ENCODE measurements around the gene PKN2.

The PKN2 gene

GRCh38 chr1:88661188-88661587 lies 22.9 kb upstream of the PKN2 start:
- Histone ChIP-seq H3K36me3 (ENCODE audit: low read depth) (no peaks in the 10 kb centered on the region), H3K4me1 (ENCODE audit: insufficient read depth, poor library complexity, severe bottlenecking) (no peaks in the 10 kb centered on the region), H3K27me3 (ENCODE audit: insufficient read depth, poor library complexity, severe bottlenecking) (no peaks in the 10 kb centered on the region), H3K9me3 (ENCODE audit: severe bottlenecking) (no peaks in the 10 kb centered on the region), H3K4me3 (ENCODE audit: severe bottlenecking) (no peak overlapping the region), H3K27ac (ENCODE audit: poor library complexity, severe bottlenecking) (no peak overlapping the region)
- no peak for DNase-seq (ENCODE audit: low spot score)
- TF ChIP-seq, protein P1, sequence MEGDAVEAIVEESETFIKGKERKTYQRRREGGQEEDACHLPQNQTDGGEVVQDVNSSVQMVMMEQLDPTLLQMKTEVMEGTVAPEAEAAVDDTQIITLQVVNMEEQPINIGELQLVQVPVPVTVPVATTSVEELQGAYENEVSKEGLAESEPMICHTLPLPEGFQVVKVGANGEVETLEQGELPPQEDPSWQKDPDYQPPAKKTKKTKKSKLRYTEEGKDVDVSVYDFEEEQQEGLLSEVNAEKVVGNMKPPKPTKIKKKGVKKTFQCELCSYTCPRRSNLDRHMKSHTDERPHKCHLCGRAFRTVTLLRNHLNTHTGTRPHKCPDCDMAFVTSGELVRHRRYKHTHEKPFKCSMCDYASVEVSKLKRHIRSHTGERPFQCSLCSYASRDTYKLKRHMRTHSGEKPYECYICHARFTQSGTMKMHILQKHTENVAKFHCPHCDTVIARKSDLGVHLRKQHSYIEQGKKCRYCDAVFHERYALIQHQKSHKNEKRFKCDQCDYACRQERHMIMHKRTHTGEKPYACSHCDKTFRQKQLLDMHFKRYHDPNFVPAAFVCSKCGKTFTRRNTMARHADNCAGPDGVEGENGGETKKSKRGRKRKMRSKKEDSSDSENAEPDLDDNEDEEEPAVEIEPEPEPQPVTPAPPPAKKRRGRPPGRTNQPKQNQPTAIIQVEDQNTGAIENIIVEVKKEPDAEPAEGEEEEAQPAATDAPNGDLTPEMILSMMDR (IDR thresholded peaks at IDR 0.05; ENCODE audit: poor library complexity, severe bottlenecking), result no peak
- ATAC-seq (ENCODE audit: low read depth), result no peak

DNA sequence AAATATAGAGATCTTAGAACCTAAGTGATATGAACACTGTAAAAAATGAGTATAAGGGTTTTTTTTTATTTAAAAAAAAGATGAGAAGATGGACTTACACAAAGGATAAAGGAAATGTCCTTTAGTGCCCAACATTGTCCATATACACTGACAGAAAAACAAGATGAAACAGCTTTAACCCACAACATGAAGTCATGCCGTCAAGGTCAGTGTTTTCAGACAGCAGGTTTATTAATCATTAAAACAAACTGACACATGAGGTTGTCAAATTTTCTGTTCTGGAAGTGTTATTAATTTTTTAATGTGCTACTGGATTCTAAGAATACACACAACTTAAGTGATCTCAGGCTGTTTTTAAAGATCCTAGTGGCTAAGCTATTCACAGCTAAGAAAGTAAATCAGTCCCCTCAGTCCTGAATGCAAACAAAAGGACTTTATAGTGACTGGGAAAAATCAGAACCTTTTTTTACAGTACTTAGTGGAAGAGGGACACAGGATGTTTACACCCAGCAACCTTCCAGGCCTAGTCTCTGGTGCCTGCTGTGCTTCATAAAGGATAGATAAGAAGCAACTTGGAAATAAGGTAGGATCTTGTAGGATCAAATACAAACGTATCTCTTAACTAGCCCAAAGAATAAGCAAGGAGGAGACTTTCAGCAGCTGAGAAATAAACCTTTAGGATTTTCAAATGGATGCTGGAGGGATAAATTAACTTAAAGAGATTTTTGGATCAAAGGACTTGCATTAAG lies 21.9 kb upstream of the PKN2 start:
- no peak for ATAC-seq (ENCODE audit: low read depth)
- no peaks in the 10 kb centered on the region for H3K27me3 ChIP-seq (ENCODE audit: insufficient read depth, poor library complexity, severe bottlenecking)
- no peak for DNase-seq (ENCODE audit: low spot score)

GRCh38 chr1:88662723-88663122 lies 21.4 kb upstream of the PKN2 start:
- Histone ChIP-seq H3K27me3 (ENCODE audit: insufficient read depth, poor library complexity, severe bottlenecking) (no peaks in the 10 kb centered on the region), H3K4me3 (ENCODE audit: severe bottlenecking) (no peak overlapping the region), H3K27ac (ENCODE audit: poor library complexity, severe bottlenecking) (no peak overlapping the region), H3K9me3 (ENCODE audit: severe bottlenecking) (no peaks in the 10 kb centered on the region), H3K36me3 (ENCODE audit: low read depth) (no peaks in the 10 kb centered on the region), H3K4me1 (ENCODE audit: insufficient read depth, poor library complexity, severe bottlenecking) (no peaks in the 10 kb centered on the region)
- no peak for ATAC-seq (ENCODE audit: low read depth)
- no peak for DNase-seq (ENCODE audit: low spot score)
- TF ChIP-seq, protein P1 (IDR thresholded peaks at IDR 0.05; ENCODE audit: poor library complexity, severe bottlenecking), result no peak

More for the DNA sequence above, 21.9 kb upstream of the PKN2 start:
- Histone ChIP-seq H3K4me1 (ENCODE audit: insufficient read depth, poor library complexity, severe bottlenecking) (no peaks in the 10 kb centered on the region), H3K36me3 (ENCODE audit: low read depth) (no peaks in the 10 kb centered on the region), H3K27ac (ENCODE audit: poor library complexity, severe bottlenecking) (no peak overlapping the region), H3K4me3 (ENCODE audit: severe bottlenecking) (no peak overlapping the region), H3K9me3 (ENCODE audit: severe bottlenecking) (no peaks in the 10 kb centered on the region)
- TF ChIP-seq, protein P1 (IDR thresholded peaks at IDR 0.05; ENCODE audit: poor library complexity, severe bottlenecking), result no peak

- H3K36me3 ChIP-seq (ENCODE audit: low read depth), result no peaks in the 10 kb centered on the region
- ATAC-seq (ENCODE audit: low read depth), result no peak
- no peaks in the 10 kb centered on the region for H3K27me3 ChIP-seq (ENCODE audit: insufficient read depth, poor library complexity, severe bottlenecking)
- no peaks in the 10 kb centered on the region for H3K9me3 ChIP-seq (ENCODE audit: severe bottlenecking)
- DNase-seq (ENCODE audit: low spot score), result no peak
- no peak overlapping the region for H3K4me3 ChIP-seq (ENCODE audit: severe bottlenecking)
- no peak overlapping the region for H3K27ac ChIP-seq (ENCODE audit: poor library complexity, severe bottlenecking)
- TF ChIP-seq, protein P1 (IDR thresholded peaks at IDR 0.05; ENCODE audit: poor library complexity, severe bottlenecking), result no peak
- no peaks in the 10 kb centered on the region for H3K4me1 ChIP-seq (ENCODE audit: insufficient read depth, poor library complexity, severe bottlenecking)
These were observed 15.7 kb upstream of the PKN2 start for GRCh38 chr1:88668405-88668804.

GRCh38 chr1:88670462-88670861 lies 13.6 kb upstream of the PKN2 start:
- no peaks in the 10 kb centered on the region for H3K27me3 ChIP-seq (ENCODE audit: insufficient read depth, poor library complexity, severe bottlenecking)

More at GRCh38 chr1:88670462-88670861, 13.6 kb upstream of the PKN2 start:
- H3K4me3 ChIP-seq (ENCODE audit: severe bottlenecking), result no peak overlapping the region
- no peaks in the 10 kb centered on the region for H3K9me3 ChIP-seq (ENCODE audit: severe bottlenecking)
- DNase-seq (ENCODE audit: low spot score) (no peak), ATAC-seq (ENCODE audit: low read depth) (no peak)
- H3K36me3 ChIP-seq (ENCODE audit: low read depth), result no peaks in the 10 kb centered on the region
- TF ChIP-seq, protein P1 (IDR thresholded peaks at IDR 0.05; ENCODE audit: poor library complexity, severe bottlenecking), result no peak
- H3K4me1 ChIP-seq (ENCODE audit: insufficient read depth, poor library complexity, severe bottlenecking), result no peaks in the 10 kb centered on the region
- no peak overlapping the region for H3K27ac ChIP-seq (ENCODE audit: poor library complexity, severe bottlenecking)
